ENCODE results near the gene HEG1. TPM values are rescaled to one million over a fixed set of nuclear protein-coding genes. Genes with fewer than 3 reads are reported as not detected.

Gene HEG1
- total RNA-seq, 2 donors from 2014 or later: 9.8 to 13.9 TPM

DNA sequence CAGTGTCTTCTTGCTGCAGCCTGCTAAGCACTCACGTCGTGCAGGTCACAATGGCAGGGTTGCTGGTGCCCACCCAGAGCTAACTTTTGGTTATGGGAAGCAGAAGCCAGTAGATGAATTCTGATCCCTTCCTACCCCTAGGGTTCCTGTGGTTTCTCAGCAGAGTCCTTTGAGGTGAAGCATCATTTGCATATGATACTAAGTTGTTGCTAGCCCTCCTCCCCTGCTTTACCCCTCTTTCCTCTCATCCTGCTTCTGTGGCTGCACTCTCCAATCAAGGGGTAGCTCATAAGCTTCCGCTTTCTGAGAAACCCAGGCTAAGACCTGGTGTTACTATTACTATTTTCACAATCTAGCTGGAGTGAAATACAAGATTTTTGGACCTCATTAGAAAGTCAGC is 22.1 kb upstream of the HEG1 start:
- Mint-ChIP-seq H3K9me3 (no peaks in the 10 kb centered on the region), H3K27ac (no peak overlapping the region), H3K36me3 (no peaks in the 10 kb centered on the region)
- ATAC-seq (no peak), DNase-seq (ENCODE audit: low spot score in 2 of 2) (no peak)

DNA sequence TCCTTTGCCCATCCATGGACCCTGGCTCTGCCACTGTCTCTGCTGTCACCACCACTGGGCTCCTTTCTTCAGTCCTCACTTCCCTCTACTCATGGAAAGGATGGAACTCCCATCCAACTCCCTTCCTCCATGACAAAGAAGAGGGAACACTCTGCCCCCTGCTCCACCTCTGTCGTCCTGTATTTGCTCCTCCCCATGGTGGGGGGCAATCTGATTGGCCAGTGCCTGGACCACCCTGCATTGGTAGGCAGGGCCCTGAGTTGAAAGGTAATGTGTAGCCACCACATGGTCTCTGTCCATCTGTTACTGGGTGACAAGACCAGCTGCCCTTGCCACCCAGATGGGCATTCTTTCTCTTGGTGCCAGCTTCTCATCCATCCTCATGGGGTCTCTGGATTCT is 20.7 kb upstream of the HEG1 start:
- H3K27ac Mint-ChIP-seq: no peak overlapping the region
- no peaks in the 10 kb centered on the region for H3K36me3 Mint-ChIP-seq
- ATAC-seq (no peak), DNase-seq (ENCODE audit: low spot score in 2 of 2) (no peak)
- no peaks in the 10 kb centered on the region for H3K9me3 Mint-ChIP-seq

DNA sequence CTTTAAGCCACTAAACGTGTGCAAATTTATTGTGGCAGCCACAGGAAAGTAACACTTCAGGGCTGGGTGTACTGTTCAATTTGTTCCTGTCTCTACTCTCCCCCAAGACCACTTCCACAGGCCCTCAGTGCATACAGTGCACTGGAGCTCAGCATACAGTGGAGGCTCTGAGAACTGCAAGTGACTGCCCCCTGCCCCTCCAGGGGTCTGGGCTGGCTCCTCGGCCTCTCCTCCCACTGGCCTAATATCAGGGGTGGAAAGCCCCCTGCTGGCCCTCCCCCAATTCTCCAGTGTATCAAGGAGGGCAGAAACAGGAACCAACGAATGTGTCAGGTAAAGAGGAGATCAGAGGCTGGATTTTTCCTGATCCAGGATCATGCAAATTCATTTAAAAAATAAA is 19.9 kb upstream of the HEG1 start:
- DNase-seq (ENCODE audit: low spot score in 2 of 2): no peak
- Mint-ChIP-seq H3K27ac (no peak overlapping the region), H3K36me3 (no peaks in the 10 kb centered on the region), H3K9me3 (no peaks in the 10 kb centered on the region)
- ATAC-seq: no peak

DNA sequence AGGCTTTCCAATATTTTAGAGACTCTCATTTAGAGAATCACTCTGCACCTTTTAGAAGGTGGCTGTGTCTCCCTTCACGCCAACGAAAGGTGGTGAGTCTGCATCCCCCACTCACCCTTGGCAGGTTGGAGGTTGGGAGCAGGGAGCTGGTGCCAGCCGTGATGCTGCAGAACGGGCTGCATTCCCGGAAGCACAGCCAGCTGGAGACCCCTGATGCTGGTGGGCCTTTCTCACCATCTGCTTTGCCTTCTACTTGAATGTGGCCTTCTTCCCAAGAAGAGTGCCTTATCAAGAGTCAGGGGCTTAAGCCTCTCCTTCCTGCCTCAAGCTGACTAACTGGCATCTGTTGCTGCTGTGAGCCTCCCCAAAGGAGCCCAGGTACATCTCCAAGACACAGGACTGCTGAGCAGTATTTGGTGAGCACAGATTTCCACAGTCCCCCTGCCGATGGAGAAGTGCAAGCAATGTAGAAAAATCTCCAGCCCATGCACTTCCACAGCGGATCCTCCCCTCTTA is 17.7 kb upstream of the HEG1 start:
- ATAC-seq (no peak), DNase-seq (ENCODE audit: low spot score in 2 of 2) (no peak)
- Mint-ChIP-seq H3K36me3 (no peaks in the 10 kb centered on the region), H3K9me3 (no peaks in the 10 kb centered on the region), H3K27ac (no peak overlapping the region)

DNA sequence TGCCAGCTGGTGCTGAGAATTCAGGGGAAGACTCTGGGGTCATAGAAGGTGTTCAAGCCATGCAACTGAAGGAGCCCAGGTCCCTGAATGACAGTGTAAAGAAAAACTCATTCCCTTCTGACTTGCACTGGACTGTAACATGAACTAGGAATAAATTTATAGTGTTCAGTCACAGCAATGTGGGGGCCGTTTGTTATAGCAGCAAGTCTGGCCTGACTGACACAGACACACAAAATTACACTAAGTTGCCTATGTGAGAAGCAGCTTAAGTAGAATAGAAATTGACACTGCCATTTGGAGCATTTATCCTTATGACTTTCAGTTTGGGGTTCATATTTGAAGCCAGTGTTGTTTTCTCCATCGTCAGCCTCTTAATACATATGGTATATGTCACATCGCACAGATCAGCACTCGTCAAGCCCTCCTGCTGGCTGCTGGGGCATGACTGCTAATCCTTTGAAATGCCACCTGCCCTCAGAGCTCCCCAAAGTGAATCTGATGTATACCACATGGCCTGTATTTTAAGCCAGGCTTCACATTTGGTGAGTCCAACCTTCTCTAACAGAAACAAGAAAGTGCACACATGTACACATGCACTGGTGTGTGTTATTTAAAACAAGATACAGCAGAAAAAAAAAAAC is 17.1 kb upstream of the HEG1 start:
- ATAC-seq: no peak
- Mint-ChIP-seq H3K9me3 (no peaks in the 10 kb centered on the region), H3K36me3 (no peaks in the 10 kb centered on the region), H3K27ac (no peak overlapping the region)
- no peak for DNase-seq (ENCODE audit: low spot score in 2 of 2)

DNA sequence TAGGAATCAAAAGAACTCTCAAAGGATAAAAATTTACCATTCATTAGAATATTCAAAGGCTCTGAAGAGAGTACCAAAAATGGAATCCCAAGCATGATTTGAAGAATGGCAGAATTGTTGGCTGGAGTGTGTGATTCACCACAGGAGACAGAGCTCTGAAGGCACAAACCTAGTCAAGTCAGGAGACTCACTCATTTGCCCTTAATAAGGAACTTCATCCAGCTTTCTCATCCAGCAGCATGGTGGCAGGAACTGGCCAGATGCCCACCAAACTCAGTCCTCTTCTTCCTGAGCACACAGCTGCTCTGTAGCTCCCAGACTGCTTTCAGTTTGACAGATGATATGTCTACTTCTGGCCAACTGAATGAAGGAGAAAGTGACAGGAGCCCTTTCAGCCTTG is 16.5 kb upstream of the HEG1 start:
- no peak for DNase-seq (ENCODE audit: low spot score in 2 of 2)
- H3K9me3 Mint-ChIP-seq: no peaks in the 10 kb centered on the region
- H3K27ac Mint-ChIP-seq: no peak overlapping the region
- no peak for ATAC-seq
- H3K36me3 Mint-ChIP-seq: no peaks in the 10 kb centered on the region

DNA sequence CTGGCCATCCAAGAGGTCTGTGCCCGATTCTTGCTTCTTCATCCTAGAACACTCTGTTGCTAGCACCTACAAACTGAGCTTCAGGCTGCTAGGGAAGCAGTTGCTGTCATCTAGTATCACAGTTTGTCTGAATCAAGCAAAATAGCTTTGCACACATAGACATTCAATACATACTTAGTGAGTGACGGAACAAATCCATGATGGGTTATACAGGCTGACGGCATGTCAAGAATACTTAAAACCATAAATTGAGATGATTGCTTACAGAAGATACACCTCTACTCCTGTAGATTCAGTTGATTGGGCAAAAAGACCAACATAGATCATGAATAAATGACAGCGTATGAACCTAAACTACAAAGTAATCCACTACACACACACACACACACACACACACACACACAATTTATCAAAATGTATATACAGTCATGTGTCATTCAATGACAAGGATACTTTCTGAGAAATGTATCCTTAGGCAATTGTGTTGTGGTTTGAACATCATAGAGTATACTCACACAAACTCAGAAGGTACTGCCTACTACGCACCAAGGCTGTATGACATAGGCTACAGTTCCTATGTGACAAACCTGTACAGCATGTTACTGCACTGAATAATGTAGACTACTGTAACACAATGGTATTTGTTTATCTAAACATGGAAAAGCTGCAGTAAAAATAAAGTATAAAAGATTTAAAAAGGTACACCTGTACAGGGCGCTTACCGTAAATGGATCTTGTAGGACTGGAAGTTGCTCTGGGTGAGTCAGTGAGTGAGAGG is 14.4 kb upstream of the HEG1 start:
- Mint-ChIP-seq H3K9me3 (no peaks in the 10 kb centered on the region), H3K27ac (no peak overlapping the region), H3K36me3 (no peaks in the 10 kb centered on the region)
- ATAC-seq: no peak
- no peak for DNase-seq (ENCODE audit: low spot score in 2 of 2)

DNA sequence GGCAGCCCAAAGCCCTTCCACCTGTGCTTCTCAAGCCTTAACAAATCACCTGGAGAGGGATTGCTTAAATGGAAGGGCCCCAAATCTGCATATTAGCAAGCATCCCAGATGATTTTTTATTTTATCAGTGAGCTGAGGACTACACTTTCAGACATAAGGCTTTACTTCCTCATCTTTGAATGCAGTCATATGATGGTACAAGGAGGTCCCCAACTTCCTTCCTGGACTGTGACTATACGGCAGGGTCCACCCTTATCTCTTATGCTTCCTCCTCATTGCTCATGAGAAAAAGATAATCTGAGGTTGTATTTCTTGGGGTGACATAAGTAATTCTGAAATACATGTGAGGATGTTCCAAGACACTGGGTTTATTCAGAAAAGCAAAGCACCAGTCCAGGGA is 13.7 kb upstream of the HEG1 start:
- Mint-ChIP-seq H3K27ac (no peak overlapping the region), H3K9me3 (no peaks in the 10 kb centered on the region), H3K36me3 (no peaks in the 10 kb centered on the region)
- no peak for DNase-seq (ENCODE audit: low spot score in 2 of 2)
- no peak for ATAC-seq

DNA sequence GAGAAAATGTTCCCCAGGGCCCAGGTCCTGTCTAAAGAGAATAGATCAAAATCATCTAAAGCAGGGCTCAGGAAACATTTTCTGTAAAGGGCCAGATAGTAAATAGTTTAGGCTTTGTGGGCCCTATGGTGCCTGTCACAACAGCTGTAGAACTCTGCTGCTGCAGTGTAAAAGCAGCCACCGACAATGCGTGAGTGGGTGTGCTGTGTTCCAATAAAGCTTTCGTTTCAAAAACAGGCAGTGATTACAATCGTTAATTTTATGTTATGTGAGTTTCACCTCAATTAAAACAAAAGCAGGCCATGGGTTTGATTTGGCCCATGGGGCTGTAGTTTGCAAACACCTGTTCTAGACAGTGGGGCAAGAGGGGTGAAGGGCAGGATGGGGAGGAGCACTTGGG is 12.5 kb upstream of the HEG1 start:
- H3K27ac Mint-ChIP-seq: no peak overlapping the region
- H3K36me3 Mint-ChIP-seq: no peaks in the 10 kb centered on the region
- no peak for DNase-seq (ENCODE audit: low spot score in 2 of 2)
- ATAC-seq: no peak
- H3K9me3 Mint-ChIP-seq: no peaks in the 10 kb centered on the region

DNA sequence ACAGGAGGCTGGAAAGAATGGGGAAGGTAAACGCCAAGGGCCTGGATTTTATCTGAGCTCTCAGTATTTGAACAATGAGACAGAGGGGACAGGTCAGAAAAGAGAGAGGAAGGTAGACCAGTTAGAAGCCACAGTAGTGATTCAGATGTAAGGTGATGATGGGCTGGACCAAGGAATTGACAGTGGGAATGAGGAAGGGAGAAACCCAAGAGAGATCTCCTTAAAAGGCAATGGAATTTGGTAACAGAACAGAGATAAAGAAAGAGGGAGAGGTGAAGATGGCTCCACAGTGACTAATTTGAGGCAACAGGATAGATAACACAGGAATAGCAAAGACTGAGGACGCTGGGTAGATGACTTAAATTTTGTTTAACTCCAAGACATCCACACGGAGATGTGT is 11.4 kb upstream of the HEG1 start:
- no peak overlapping the region for H3K27ac Mint-ChIP-seq

DNA sequence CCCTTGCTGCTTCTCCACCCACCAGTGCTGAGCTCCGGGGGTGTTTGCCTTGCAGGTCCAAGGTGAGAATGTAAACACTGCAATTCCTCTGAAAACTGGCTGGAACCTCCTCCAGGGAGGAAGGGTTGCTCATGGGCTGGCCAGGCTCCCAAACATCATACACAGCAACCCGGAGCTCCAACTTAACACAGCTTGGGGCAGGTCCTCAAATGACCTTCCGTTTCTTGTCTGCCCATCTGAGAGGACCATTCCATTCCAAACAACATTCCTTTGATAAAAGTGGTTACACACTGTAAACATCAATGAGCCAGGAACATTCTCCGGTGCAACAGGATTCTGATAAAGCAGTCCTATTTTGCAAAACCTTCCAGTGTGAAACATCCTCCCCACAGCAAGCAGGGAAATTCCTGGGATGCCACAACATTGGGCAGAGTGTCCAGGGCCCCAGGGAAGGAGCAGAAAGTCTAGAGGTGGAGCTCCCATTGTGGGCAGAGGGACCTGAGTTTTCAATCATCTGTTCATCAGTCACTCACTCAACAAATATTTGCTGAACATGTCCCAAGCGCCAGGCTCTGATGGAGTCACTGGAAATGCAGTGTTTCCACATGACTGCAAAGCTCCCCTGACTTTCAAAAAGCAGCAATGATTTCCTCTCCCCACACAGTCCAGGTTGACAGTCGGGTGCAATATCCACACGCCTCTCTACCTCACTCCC is 7.3 kb upstream of the HEG1 start:
- no peak overlapping the region for H3K27ac Mint-ChIP-seq
- H3K9me3 Mint-ChIP-seq: no peaks in the 10 kb centered on the region
- no peak for DNase-seq (ENCODE audit: low spot score in 2 of 2)
- no peaks in the 10 kb centered on the region for H3K36me3 Mint-ChIP-seq
- no peak for ATAC-seq

More for the DNA sequence above, 11.4 kb upstream of the HEG1 start:
- Mint-ChIP-seq H3K9me3 (no peaks in the 10 kb centered on the region), H3K36me3 (no peaks in the 10 kb centered on the region)
- DNase-seq (ENCODE audit: low spot score in 2 of 2) (no peak), ATAC-seq (no peak)

DNA sequence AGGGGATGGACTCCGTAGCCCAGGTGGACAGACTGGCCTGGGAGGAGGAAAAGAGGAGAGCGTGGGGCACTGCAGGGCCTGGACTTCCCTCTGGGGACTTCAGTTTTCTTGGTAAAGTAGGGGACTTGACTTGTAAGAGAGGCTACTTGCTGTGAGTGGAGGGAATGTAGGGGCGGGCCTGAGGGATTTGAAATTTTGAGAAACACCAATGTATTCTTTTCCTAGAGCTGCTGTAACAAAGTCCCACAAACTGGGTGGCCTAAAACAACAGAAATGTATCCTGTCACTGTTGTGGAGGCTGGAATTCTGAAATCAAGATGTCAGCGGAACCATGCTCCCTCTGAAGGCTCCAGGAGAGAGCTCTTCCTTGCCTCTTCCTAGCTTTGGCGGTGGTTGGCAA is 5.8 kb upstream of the HEG1 start:
- ATAC-seq (no peak), DNase-seq (ENCODE audit: low spot score in 2 of 2) (no peak)
- H3K27ac Mint-ChIP-seq: no peak overlapping the region
- H3K36me3 Mint-ChIP-seq: no peaks in the 10 kb centered on the region
- H3K9me3 Mint-ChIP-seq: no peaks in the 10 kb centered on the region

DNA sequence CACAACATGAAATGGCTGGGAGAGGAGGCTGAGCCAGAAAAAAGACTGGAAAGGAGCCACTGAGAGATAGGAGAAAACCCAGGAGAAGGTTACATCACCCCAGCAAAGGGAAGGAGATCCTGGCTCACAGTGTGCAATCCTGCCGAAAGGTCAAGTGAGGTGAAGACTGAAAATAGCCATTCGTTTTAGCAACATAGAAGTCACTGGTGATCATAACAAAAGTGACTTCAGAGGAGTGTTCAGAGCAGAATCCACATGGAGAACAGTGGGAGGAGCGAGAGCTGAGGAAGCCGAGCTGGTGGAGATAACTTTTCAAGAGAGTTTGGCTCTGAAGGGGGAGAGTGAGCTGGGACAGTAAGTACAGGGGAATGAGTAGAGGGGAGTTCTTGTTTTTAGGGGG is 5.4 kb upstream of the HEG1 start:
- ATAC-seq (no peak), DNase-seq (ENCODE audit: low spot score in 2 of 2) (no peak)
- H3K27ac Mint-ChIP-seq: no peak overlapping the region
- no peaks in the 10 kb centered on the region for H3K36me3 Mint-ChIP-seq
- no peaks in the 10 kb centered on the region for H3K9me3 Mint-ChIP-seq

DNA sequence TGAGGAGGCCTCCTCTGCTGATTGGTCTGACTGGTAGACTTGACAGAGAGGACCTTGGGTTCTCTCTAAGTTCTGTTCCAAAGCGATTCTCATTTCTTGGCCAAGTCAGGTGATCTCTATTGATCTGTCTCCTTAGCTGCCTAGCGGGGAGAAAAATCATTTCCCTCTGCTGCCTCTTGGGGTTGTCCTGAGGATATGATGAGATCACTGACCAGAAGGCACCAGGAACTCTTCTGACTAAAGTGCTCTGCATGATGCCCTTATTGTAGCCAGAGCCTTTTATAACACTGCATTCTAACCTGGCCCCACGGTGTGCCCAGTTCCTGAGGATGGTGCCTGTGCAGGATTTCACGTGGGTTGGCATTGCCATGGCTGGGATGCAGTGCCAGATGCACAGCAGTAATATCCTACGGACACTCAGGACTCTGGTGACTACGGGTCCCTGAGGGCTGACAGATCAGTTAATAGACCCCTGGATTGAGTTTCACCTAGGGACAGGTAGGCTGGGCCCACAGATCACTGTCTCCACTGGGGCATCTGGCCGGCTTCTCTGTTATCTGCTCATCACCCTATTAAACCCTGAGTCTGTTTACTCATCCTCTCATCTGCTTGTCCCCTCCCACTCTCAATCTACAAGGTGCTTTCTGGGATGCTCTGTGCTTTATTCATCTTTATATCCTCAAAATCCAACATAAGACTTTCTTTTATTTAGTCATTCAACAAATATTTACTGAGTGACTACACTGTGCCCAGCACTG is 3.9 kb upstream of the HEG1 start:
- Mint-ChIP-seq H3K9me3 (no peaks in the 10 kb centered on the region), H3K36me3 (peaks cover 4 to 5% of the 10 kb centered on the region in 2 donors)

DNA sequence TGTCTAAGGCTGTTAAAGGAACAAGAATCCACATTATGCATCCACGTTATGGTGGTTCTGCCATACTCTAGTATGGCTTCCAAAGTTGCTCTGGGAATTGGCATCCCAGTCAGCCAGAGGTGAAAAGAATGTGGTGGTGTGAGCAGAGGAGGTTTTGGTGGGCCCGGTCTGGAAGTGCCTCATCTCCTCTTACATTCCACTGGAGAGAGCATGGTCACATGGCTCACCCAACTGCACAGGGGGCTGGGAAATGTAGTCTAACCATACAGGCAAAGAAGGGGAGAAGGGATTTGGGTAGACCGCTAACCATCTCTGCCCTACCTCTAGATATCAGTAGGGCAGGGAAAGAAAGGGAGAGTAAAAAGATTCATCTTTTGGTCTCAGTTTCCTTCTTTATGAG is 3.2 kb upstream of the HEG1 start:
- no peak overlapping the region for H3K27ac Mint-ChIP-seq
- ATAC-seq (no peak), DNase-seq (ENCODE audit: low spot score in 2 of 2) (no peak)
- H3K36me3 Mint-ChIP-seq: peaks cover 5 to 12% of the 10 kb centered on the region in 2 donors
- H3K9me3 Mint-ChIP-seq: no peaks in the 10 kb centered on the region

More for the DNA sequence above, 3.9 kb upstream of the HEG1 start:
- no peak for ATAC-seq
- no peak overlapping the region for H3K27ac Mint-ChIP-seq
- DNase-seq (ENCODE audit: low spot score in 2 of 2): no peak

DNA sequence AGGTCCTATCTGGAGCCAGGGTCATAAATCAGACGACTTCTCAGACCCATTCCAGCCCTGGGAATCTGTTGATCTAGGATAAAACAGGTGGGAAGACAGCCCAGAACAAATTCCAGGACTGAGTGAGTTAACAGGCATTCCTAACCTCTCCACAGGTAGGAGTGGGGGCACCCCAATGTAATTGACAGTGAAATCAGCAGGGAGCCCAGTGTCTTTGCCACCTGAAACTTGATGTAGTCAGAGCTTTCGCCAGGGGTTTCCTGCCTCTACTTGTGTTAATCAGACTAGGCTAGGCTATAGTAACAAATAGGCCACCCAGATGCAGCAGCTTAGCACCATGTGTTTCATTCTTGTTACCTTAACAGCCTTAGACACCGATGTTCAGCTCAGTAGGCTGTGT is 2.7 kb upstream of the HEG1 start:
- Mint-ChIP-seq H3K27ac (no peak overlapping the region), H3K36me3 (peaks cover 5 to 14% of the 10 kb centered on the region in 2 donors), H3K9me3 (no peaks in the 10 kb centered on the region)
- no peak for DNase-seq (ENCODE audit: low spot score in 2 of 2)
- no peak for ATAC-seq

Measured in activated naive CD4-positive, alpha-beta T cell treated with anti-CD3 and anti-CD28 coated beads, Interleukin-2, amount 50 U/mL, for 72 hours (primary cell).